Glutamatergic neuron (in vitro differentiated cells): ENCODE results near the gene SHLD3. TPM values are rescaled to one million over a fixed set of nuclear protein-coding genes. Genes with fewer than 3 reads are reported as not detected.

Experiments
- DNase-seq: peaks from one replicate; pipeline ENCODE4 v3.0.0; 2022
- H3K27ac Mint-ChIP-seq: one replicate; pipeline ENCODE4 v1.8.0; 2020; ENCODE audit warnings: mild to moderate bottlenecking, mixed read lengths, inconsistent platforms; ENCODE audit not compliant: unreplicated experiment
- H3K27me3 Mint-ChIP-seq: one replicate; pipeline ENCODE4 v1.8.0; 2020; ENCODE audit warnings: mild to moderate bottlenecking, moderate library complexity, mixed read lengths, inconsistent platforms; ENCODE audit not compliant: unreplicated experiment
- H3K36me3 Mint-ChIP-seq: one replicate; pipeline ENCODE4 v1.8.0; 2020; ENCODE audit warnings: mild to moderate bottlenecking, mixed read lengths, inconsistent platforms; ENCODE audit not compliant: unreplicated experiment
- H3K4me1 Mint-ChIP-seq: one replicate; pipeline ENCODE4 v1.8.0; 2020; ENCODE audit warnings: mild to moderate bottlenecking, low read depth, mixed read lengths, inconsistent platforms; ENCODE audit not compliant: unreplicated experiment
- H3K4me3 Mint-ChIP-seq: one replicate; pipeline ENCODE4 v1.8.0; 2020; ENCODE audit warnings: mild to moderate bottlenecking, mixed read lengths, inconsistent platforms; ENCODE audit not compliant: unreplicated experiment
- H3K9me3 Mint-ChIP-seq: one replicate; pipeline ENCODE4 v1.8.0; 2020; ENCODE audit warnings: mild to moderate bottlenecking, moderate library complexity, mixed read lengths, inconsistent platforms; ENCODE audit not compliant: unreplicated experiment
- total RNA-seq: library from RNA; stranded (reverse); fragmentation: NEBNext Ultra II Directional; extraction: Animal tissue kit (Norgen Biotek cat#: 25700); gene quantifications from one replicate; pipeline ENCODE4 v1.2.1, GENCODE V29; 2021; ENCODE audit not compliant: unreplicated experiment
- TF ChIP-seq, protein P1 (sequence below): fragments of 200-600 bp; sonication (generic); IDR thresholded peaks from one replicate; pipeline ENCODE4 v1.5.0; 2021; ENCODE audit not compliant: partially characterized antibody, unreplicated experiment

SHLD3 gene
- total RNA-seq, 1 donor from 2014 or later = 4.7 TPM

DNA sequence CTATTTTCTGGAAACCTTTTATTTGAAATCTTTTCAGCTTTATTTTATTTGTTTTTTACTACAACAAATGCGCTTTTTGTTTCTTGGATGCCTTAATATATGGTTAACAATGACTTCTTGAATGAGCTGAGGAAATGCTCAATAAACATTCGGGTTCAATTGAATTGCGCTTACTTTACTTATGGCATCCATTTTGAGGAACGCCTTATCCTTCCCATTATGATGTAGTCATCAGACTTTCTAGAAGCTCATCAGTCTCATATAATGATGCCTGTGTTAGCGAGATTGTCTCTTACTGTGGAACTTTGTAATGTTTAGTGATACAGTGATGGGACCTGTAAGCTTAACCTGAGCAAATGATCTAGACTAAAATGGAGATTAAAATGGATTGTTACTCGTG lies 916 bp downstream of the SHLD3 start:
- DNase-seq = no peak
- Mint-ChIP-seq H3K4me1 (peaks cover 9% of the 10 kb centered on the region), H3K27me3 (peaks cover 7% of the 10 kb centered on the region), H3K9me3 (peaks cover 1% of the 10 kb centered on the region), H3K4me3 (peak overlapping the region; percentile 98), H3K27ac (peak overlapping the region; percentile 78), H3K36me3 (no peaks in the 10 kb centered on the region)
- TF ChIP-seq, protein P1, sequence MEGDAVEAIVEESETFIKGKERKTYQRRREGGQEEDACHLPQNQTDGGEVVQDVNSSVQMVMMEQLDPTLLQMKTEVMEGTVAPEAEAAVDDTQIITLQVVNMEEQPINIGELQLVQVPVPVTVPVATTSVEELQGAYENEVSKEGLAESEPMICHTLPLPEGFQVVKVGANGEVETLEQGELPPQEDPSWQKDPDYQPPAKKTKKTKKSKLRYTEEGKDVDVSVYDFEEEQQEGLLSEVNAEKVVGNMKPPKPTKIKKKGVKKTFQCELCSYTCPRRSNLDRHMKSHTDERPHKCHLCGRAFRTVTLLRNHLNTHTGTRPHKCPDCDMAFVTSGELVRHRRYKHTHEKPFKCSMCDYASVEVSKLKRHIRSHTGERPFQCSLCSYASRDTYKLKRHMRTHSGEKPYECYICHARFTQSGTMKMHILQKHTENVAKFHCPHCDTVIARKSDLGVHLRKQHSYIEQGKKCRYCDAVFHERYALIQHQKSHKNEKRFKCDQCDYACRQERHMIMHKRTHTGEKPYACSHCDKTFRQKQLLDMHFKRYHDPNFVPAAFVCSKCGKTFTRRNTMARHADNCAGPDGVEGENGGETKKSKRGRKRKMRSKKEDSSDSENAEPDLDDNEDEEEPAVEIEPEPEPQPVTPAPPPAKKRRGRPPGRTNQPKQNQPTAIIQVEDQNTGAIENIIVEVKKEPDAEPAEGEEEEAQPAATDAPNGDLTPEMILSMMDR = no peak

DNA sequence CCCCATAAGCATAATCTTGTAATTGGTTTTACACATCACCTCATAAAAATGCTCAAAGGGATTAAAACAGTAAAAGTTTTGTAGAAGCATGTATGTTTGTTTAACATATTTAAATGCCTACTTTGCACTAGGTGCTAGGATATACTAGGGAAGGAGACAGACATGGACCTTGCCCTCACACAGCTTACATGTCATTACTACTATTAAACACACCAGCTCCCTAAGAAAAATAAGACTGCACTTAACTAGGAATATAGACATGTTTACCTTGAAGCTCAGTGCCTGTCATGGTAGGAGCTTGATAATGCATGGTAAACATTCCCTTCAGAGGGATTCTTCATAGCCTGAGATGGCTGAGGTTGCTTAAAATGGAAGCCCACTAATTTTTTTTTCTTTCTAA lies 6.2 kb downstream of the SHLD3 start:
- no peaks in the 10 kb centered on the region for H3K9me3 Mint-ChIP-seq
- no peak overlapping the region for H3K4me3 Mint-ChIP-seq
- TF ChIP-seq, protein P1 = no peak

DNA sequence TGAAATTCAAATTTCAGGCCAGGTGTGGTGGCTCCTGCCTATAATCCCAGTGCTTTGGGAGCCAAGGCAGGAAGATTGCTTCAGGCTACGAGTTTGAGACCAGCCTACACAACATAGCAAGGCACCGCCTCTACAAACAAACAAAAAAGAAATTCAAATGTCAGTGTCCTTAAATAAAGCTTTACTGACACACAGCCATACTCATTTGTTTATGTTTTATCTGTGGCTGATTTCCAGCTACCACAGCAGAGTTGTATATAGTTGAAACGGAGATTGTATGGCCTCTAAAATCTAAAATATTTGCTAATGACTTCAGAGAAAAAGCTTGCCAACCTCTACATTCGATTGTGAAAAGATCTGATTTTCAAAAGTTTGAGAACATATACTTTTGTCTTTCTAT lies 15.4 kb downstream of the SHLD3 start:
- DNase-seq = no peak
- Mint-ChIP-seq H3K27ac (no peak overlapping the region), H3K36me3 (peaks cover 6% of the 10 kb centered on the region), H3K27me3 (no peaks in the 10 kb centered on the region), H3K4me1 (no peaks in the 10 kb centered on the region), H3K4me3 (no peak overlapping the region), H3K9me3 (no peaks in the 10 kb centered on the region)
- TF ChIP-seq, protein P1 = no peak

More for the DNA sequence above, 6.2 kb downstream of the SHLD3 start:
- no peak for DNase-seq
- Mint-ChIP-seq H3K36me3 (no peaks in the 10 kb centered on the region), H3K27ac (no peak overlapping the region), H3K27me3 (no peaks in the 10 kb centered on the region), H3K4me1 (peaks cover under 1% of the 10 kb centered on the region)

DNA sequence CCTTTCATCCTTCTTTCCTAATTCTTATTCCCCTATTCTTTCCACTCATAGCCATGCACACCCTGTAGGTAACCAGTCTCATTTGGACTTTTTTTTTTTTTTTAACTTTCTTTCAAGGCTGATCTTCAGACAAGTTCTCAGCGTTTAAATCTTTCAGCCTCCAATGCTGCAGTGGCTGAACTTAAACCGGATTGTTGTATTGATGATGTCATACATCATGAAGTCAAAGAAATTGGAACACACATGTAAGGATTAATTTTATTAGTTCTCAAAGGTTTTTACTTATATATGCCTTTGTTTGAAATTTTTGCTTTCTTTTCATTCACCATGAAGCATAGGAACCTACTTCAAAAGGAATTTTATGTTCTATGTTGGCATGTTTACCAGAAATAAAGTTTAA lies 22.1 kb downstream of the SHLD3 start:
- TF ChIP-seq, protein P1 = no peak
- Mint-ChIP-seq H3K4me1 (no peaks in the 10 kb centered on the region), H3K27ac (no peak overlapping the region), H3K27me3 (no peaks in the 10 kb centered on the region), H3K4me3 (no peak overlapping the region), H3K9me3 (no peaks in the 10 kb centered on the region), H3K36me3 (no peaks in the 10 kb centered on the region)
- no peak for DNase-seq

DNA sequence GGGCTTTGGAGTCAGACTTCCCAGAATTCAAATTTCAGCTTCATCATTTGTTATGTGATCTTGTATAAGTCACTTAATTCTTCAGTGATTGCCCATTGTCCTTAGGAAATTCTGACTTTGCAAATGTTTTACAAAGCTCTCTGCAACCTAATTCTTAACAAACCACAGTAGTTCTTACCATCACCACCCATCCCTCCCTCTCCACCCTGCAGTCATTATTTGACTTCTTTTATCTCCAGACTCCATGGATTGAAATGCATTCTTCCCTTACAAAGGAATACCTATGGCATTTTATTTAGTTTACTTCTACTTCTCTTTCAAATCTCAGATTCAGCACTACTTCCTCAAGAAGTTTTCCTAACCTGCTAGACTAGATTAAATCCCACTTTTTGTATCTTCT lies 23.1 kb downstream of the SHLD3 start:
- Mint-ChIP-seq H3K27me3 (no peaks in the 10 kb centered on the region), H3K36me3 (no peaks in the 10 kb centered on the region), H3K4me1 (no peaks in the 10 kb centered on the region), H3K27ac (no peak overlapping the region), H3K9me3 (no peaks in the 10 kb centered on the region), H3K4me3 (no peak overlapping the region)
- DNase-seq = no peak
- TF ChIP-seq, protein P1 = no peak
